AG10803 (cell line): ENCODE results near the gene FOXE1.

Experiments
- DNase-seq: peaks from one replicate; pipeline ENCODE4 v3.0.0; 2010; ENCODE audit warnings: low read depth
- H3K4me3 ChIP-seq: 2 replicates; pipeline ENCODE4 v1.5.1; 2011; ENCODE audit warnings: mild to moderate bottlenecking, low read length, control low read depth
- TF ChIP-seq, protein P1 (sequence below): conservative IDR thresholded peaks from 2 replicates; pipeline ENCODE4 v1.5.1; 2011; ENCODE audit warnings: mild to moderate bottlenecking, low read length, control low read depth, inconsistent platforms

FOXE1 gene

DNA sequence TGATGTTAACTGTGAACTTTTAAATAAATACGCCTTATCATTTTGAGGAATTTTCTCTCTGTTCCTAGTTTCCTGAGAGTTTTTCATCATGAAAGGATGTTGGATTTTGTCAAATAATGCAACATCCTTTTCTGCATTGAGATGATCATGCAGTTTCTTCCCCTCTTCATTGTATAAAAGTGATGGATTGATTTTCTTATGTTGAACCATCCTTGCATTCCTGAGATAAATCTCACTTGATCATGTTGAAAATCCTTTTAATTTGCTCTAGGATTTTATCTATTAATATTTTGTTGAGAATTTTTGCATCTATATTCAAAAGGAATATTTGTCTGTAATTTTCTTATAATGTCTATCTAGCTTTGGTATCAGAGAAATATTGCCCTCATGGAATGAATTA lies 13.3 kb downstream of the FOXE1 start:
- TF ChIP-seq, protein P1, sequence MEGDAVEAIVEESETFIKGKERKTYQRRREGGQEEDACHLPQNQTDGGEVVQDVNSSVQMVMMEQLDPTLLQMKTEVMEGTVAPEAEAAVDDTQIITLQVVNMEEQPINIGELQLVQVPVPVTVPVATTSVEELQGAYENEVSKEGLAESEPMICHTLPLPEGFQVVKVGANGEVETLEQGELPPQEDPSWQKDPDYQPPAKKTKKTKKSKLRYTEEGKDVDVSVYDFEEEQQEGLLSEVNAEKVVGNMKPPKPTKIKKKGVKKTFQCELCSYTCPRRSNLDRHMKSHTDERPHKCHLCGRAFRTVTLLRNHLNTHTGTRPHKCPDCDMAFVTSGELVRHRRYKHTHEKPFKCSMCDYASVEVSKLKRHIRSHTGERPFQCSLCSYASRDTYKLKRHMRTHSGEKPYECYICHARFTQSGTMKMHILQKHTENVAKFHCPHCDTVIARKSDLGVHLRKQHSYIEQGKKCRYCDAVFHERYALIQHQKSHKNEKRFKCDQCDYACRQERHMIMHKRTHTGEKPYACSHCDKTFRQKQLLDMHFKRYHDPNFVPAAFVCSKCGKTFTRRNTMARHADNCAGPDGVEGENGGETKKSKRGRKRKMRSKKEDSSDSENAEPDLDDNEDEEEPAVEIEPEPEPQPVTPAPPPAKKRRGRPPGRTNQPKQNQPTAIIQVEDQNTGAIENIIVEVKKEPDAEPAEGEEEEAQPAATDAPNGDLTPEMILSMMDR, result no peak
- no peak overlapping the region for H3K4me3 ChIP-seq
- no peak for DNase-seq

DNA sequence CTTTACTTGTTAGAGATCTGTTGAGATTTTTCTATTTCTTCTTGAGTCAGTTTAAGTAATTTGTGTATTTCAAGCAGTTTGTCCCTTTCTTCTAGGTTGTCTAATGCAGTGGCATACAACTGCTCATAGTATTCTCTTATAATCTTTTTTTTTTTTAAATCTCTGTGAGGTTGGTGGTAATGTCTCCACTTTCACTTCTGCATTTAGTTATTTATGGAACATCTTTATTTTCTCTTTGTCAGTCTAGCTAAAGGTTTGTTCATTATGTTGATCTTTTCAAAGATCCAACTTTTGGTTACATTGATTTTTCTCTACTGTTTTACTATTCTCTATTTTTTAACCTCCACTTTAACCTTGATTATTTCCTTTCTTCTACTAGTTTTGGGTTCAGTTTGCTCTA lies 13.8 kb downstream of the FOXE1 start:
- no peak for DNase-seq
- H3K4me3 ChIP-seq, result no peak overlapping the region
- TF ChIP-seq, protein P1, result no peak

DNA sequence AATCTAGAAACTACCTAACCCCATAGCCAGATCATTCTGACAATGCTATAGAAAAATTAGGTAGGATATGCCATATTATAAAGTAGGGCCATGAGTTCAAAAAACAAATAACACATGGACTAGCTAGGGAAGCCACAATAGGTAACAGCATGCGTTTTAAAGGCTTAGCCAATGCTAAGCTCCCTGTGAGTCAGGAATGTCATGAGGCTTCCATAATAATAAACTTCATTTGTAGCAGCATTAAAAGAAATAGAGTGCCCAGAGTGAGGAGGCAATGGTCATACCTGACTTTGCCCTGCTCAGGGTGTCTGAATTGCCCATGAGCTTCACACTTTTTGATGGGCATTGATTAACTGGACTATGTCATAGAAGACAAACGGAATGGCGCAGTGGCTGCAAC lies 15.8 kb downstream of the FOXE1 start:
- H3K4me3 ChIP-seq, result no peak overlapping the region
- no peak for DNase-seq
- TF ChIP-seq, protein P1, result no peak

DNA sequence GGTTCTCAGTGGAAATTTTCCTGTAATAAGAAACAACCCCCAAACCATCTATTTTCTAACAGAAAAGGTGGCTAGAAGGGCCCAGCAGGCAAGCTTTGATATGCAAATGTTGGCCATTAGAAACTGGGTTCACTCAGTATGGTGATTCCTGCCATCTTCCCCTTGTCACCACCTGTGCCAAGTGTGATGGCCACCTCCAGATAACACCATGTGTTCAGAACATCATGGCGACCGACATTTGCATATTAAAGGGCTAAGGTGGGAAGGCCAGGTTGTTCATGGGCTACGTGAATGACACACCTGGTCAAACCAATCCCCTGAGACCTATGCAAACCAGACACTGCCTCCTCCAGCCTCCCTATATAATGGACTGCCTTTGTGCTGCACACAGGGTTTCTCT lies 20.4 kb downstream of the FOXE1 start:
- H3K4me3 ChIP-seq, result no peak overlapping the region
- TF ChIP-seq, protein P1, result no peak
- DNase-seq, result no peak

DNA sequence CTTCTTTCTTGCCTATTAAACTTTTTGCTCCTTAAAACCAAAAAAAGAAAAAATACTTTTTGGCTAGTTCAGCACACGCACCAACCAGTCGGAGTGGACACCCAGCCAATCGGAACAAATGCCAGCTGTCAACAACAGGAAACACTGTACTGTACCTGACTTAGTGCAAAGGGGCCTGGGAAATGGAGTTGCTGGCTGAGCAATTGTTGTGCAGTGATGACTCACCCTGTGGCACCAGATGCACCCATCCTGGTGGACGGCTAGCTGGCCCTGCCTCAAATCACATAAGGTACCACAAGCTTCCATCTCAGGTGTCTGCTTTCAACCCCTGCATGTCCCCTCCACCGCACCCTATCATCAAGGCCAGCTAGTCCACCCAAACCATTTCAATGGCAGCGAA lies 20.9 kb downstream of the FOXE1 start:
- H3K4me3 ChIP-seq, result no peak overlapping the region
- TF ChIP-seq, protein P1, result no peak
- DNase-seq, result no peak

DNA sequence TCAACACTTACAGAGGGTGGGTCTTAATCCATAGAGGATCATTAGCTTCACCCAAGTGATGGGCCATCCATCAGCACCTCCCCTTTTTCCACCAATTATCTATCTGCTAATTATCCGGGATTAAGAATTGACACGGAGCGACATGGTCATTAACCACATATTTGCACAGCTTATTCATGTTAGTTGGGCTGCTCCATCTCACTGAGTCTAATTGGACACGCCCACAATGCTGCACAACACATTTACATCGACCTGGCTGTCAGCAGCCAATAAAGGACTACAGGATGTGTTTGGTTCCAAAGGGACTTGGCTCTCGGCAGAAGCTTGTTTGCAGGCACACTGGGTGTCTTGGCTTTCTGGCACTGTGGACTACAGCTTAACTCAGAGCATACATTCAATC lies 21.6 kb downstream of the FOXE1 start:
- DNase-seq, result no peak
- TF ChIP-seq, protein P1, result no peak

DNA sequence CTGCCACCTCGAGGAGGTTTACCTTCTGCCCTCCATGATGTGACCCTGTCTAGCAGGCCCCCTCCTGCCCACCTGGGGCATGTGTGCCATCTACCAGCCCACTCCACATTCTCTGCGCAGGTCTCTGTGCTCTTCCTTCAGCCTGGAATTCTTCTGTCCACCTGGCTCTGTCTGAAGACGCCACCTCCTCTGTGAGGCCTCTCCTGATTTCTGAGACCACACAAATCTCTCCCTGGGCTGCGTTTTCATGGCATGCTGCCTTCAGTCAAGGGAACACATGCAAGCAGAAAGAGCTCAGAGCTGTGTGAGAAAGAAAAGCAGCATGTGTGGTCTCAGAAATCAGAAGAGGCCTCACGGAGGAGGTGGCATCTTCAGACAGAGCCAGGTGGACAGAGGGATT lies 22.1 kb downstream of the FOXE1 start:
- H3K4me3 ChIP-seq, result no peak overlapping the region
- no peak for DNase-seq
- TF ChIP-seq, protein P1, result no peak

More for the DNA sequence above, 21.6 kb downstream of the FOXE1 start:
- H3K4me3 ChIP-seq, result no peak overlapping the region
